NCI-H1105 (cell line): ENCODE measurements around the gene RTL10.

Source experiments
- DNase-seq: peaks from one replicate; lab custom pipeline; 2025; lab: John Stamatoyannopoulos, UW

Gene RTL10

GRCh38 chr22:19808873-19809478 is 45.7 kb downstream of the RTL10 start:
- DNase-seq = no peak

DNA sequence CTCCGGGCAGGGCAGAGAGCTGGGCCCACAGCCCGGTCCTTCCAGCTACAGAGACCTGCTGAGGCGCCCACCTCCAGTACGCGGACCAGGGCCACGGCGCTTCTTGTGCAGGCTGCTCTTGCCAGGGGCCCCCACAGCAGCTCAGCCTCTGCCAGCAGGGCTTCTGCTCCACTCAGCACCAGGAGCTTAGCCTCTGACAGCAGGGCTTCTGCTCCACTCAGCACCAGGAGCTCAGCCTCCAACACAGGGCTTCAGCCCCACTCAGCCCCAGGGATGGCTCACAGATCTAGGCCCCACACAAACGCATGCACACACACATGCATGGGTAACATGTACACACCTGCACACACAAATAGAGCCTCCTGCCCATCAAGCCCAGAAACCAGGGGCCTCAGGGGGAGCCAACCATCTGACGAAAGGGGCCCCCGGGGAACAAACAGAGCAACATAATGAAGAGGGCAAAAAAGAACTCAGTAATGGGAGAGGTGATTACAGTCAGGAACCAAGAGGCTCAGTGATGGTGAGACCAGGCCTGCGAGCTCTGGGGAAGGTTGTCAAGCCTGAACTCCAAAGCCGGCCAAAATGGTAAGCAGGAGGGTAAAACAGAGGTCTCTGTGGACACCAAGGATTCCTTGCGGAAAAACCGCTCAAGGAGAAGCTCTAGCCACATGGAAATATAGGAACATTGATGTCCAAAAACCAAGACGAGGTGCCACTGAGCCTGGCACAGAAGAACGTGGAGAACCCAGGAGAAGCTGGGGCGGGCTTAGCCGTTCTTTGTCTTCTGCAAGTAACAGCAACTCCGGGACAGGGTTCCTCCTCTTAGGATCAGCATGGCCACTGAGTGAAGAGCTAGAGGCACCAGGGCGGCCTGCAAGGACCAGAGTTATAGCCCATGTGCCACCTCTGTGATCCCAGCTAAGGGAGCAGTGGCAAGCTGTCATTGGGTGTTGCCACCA is 46.5 kb downstream of the RTL10 start:
- no peak for DNase-seq

- DNase-seq = no peak
These were observed 47.3 kb downstream of the RTL10 start for GRCh38 chr22:19807161-19807913.

DNA sequence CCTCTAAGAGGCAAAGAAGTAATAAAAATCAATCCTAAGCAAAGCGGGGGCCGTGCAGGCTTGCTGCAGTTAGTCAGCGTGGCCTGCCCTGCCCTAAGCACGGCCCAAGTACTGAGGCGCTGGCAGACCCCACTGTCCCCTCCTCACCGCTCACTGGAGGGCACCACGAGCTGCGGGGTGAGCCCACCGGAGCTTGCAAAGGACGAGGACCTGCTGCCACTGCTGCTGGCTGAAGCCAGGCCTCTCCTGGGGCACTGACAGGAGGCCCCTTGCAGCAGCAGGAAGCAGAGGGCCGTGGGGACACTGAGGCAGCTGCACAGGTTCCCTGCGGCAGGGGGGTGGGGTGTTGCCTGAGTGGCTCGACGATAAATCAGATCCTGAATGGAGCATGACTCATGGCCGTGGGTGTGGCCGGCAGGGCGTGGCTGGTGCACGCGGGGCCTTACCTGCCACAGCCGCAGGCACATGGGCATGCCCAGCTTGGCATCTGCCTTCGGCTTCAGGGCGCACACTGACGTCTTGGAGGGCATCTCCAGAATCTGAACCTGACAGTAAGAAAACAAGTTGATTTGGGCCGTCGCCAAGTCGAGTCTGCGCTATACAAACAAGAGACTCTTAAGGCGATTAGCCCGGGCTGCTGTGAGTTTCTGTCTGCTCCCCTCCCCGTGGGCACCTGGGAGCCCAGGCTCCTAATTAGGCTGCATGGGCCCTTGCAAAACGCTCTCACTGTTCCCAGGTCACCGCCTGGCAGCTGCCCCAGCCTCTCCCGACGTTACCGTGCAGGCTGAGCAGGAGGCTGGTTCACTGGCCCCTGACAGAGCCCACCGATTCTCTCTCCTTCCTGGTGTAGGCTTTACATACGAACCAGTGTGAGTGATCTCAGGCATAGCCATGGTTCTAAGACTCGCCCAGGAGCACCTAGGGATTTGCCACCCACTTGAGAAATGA is 48.2 kb downstream of the RTL10 start:
- no peak for DNase-seq

DNA sequence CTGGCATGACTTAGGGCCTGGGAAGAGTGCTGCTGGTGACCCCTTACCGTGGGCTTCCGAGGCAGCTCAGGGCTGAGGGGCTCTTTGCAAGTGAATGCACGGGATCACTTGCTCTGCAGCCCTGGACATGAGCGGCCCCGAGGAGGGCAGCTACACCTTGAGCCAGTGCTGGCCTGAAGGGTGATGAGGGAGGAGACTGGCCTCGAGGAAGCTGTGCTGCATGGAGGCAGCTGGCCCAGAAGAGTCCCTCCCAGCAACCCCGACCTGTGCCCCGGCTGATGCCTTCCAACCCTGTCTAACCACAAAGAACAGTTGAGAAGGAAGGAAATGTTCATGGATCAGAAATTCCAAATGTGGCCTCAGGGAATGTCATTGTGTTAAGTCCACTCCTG is 48.9 kb downstream of the RTL10 start:
- DNase-seq = no peak
